Type B pancreatic cell (in vitro differentiated cells): ENCODE data around the gene CLCA4. TPM values are rescaled to one million over a fixed set of nuclear protein-coding genes. Genes with fewer than 3 reads are reported as not detected.
A peak's percentile ranks its signal among the peaks of the same experiment; 100 is the strongest.

Experiments
- DNase-seq: peaks from one replicate; pipeline ENCODE4 v3.0.0; 2021; ENCODE audit warnings: mixed read lengths; ENCODE audit not compliant: unreplicated experiment; ENCODE audit errors: extremely low spot score
- H3K27ac Mint-ChIP-seq: 2 replicates; pipeline ENCODE4 v1.8.0; 2021; ENCODE audit warnings: mild to moderate bottlenecking, mixed read lengths
- H3K27me3 Mint-ChIP-seq: 2 replicates; pipeline ENCODE4 v1.8.0; 2021; ENCODE audit warnings: mixed read lengths
- H3K36me3 Mint-ChIP-seq: 2 replicates; pipeline ENCODE4 v1.8.0; 2021; ENCODE audit warnings: mixed read lengths
- H3K4me1 Mint-ChIP-seq: one replicate; pipeline ENCODE4 v1.8.0; 2021; ENCODE audit warnings: mixed read lengths; ENCODE audit not compliant: unreplicated experiment
- H3K4me3 Mint-ChIP-seq: 2 replicates; pipeline ENCODE4 v1.8.0; 2021; ENCODE audit warnings: mild to moderate bottlenecking, mixed read lengths
- H3K9me3 Mint-ChIP-seq: 2 replicates; pipeline ENCODE4 v1.8.0; 2021; ENCODE audit warnings: mixed read lengths
- CTCF ChIP-seq: fragments of 200-600 bp; sonication (generic); conservative IDR thresholded peaks from 2 replicates; pipeline ENCODE4 v1.5.0; 2021; ENCODE audit warnings: antibody characterized with exemption, mild to moderate bottlenecking
- total RNA-seq: library from RNA; stranded (reverse); gene quantifications from 2 replicates; pipeline ENCODE4 v1.2.1, GENCODE V29; 2021; ENCODE audit warnings: low replicate concordance

The CLCA4 gene
- total RNA-seq, 1 donor from 2014 or later, result 0.10 TPM

- no peaks in the 10 kb centered on the region for H3K36me3 Mint-ChIP-seq
- TF ChIP-seq CTCF, result no peak
- H3K4me1 Mint-ChIP-seq, result peaks cover 12% of the 10 kb centered on the region
- DNase-seq, result no peak
- H3K9me3 Mint-ChIP-seq, result no peaks in the 10 kb centered on the region
- H3K4me3 Mint-ChIP-seq, result peak overlapping the region; percentile 86
- H3K27ac Mint-ChIP-seq, result peak overlapping the region; percentile 85
- peaks cover 34% of the 10 kb centered on the region for H3K27me3 Mint-ChIP-seq
Observed at GRCh38 chr1:86502721-86503405, 44.0 kb upstream of the CLCA4 start.

GRCh38 chr1:86503406-86504136 is 43.3 kb upstream of the CLCA4 start:
- Mint-ChIP-seq H3K36me3 (no peaks in the 10 kb centered on the region), H3K27ac (peak overlapping the region; percentile 85), H3K4me1 (peaks cover 18% of the 10 kb centered on the region), H3K9me3 (no peaks in the 10 kb centered on the region), H3K27me3 (peaks cover 34% of the 10 kb centered on the region), H3K4me3 (peak overlapping the region; percentile 86)
- no peak for TF ChIP-seq CTCF
- no peak for DNase-seq

- DNase-seq, result no peak
- no peaks in the 10 kb centered on the region for H3K36me3 Mint-ChIP-seq
- H3K4me3 Mint-ChIP-seq, result peak overlapping the region; percentile 86
- TF ChIP-seq CTCF, result no peak
- peaks cover 18% of the 10 kb centered on the region for H3K4me1 Mint-ChIP-seq
- no peaks in the 10 kb centered on the region for H3K9me3 Mint-ChIP-seq
- peaks cover 30% of the 10 kb centered on the region for H3K27me3 Mint-ChIP-seq
- H3K27ac Mint-ChIP-seq, result no peak overlapping the region
Observed at GRCh38 chr1:86504137-86504479, 42.8 kb upstream of the CLCA4 start.

GRCh38 chr1:86504895-86505563 is 41.8 kb upstream of the CLCA4 start:
- TF ChIP-seq CTCF, result no peak
- Mint-ChIP-seq H3K27ac (no peak overlapping the region), H3K27me3 (peaks cover 30% of the 10 kb centered on the region), H3K4me1 (peaks cover 18% of the 10 kb centered on the region), H3K36me3 (no peaks in the 10 kb centered on the region), H3K9me3 (no peaks in the 10 kb centered on the region), H3K4me3 (peak overlapping the region; percentile 55)
- no peak for DNase-seq

- H3K36me3 Mint-ChIP-seq, result no peaks in the 10 kb centered on the region
- H3K9me3 Mint-ChIP-seq, result no peaks in the 10 kb centered on the region
- no peak for DNase-seq
- peaks cover 18% of the 10 kb centered on the region for H3K4me1 Mint-ChIP-seq
- H3K27ac Mint-ChIP-seq, result no peak overlapping the region
- H3K27me3 Mint-ChIP-seq, result peaks cover 30% of the 10 kb centered on the region
- TF ChIP-seq CTCF, result no peak
- no peak overlapping the region for H3K4me3 Mint-ChIP-seq
Observed at GRCh38 chr1:86505564-86505902, 41.3 kb upstream of the CLCA4 start.
